SU-DHL-6 (cell line): ENCODE results near the gene WDTC1.
A peak's percentile ranks its signal among the peaks of the same experiment; 100 is the strongest.

ENCODE experiments used
- EZH2phosphoT487 ChIP-seq: fragments of 200-600 bp; sonication (generic), shearing (Covaris generic); conservative IDR thresholded peaks from 2 replicates; pipeline ENCODE4 v1.6.1; 2018; ENCODE audit warnings: mild to moderate bottlenecking, antibody characterized with exemption, low read length, moderate library complexity, mixed read lengths
- TF ChIP-seq, protein P1 (sequence below): fragments of 200-600 bp; sonication (generic); IDR thresholded peaks from one replicate; pipeline ENCODE4 v1.5.1; 2017; ENCODE audit warnings: antibody characterized with exemption, mild to moderate bottlenecking, low read length, moderate library complexity; ENCODE audit not compliant: insufficient read depth, poor library complexity, severe bottlenecking

- TF ChIP-seq, protein P1, sequence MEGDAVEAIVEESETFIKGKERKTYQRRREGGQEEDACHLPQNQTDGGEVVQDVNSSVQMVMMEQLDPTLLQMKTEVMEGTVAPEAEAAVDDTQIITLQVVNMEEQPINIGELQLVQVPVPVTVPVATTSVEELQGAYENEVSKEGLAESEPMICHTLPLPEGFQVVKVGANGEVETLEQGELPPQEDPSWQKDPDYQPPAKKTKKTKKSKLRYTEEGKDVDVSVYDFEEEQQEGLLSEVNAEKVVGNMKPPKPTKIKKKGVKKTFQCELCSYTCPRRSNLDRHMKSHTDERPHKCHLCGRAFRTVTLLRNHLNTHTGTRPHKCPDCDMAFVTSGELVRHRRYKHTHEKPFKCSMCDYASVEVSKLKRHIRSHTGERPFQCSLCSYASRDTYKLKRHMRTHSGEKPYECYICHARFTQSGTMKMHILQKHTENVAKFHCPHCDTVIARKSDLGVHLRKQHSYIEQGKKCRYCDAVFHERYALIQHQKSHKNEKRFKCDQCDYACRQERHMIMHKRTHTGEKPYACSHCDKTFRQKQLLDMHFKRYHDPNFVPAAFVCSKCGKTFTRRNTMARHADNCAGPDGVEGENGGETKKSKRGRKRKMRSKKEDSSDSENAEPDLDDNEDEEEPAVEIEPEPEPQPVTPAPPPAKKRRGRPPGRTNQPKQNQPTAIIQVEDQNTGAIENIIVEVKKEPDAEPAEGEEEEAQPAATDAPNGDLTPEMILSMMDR, result peak; percentile 81
- TF ChIP-seq EZH2phosphoT487, result no peak
Observed at GRCh38 chr1:27296773-27297291, 62.4 kb downstream of the WDTC1 start.
